HCT116 (cell line): ENCODE measurements around the gene OR2V2. TPM values are rescaled to one million over a fixed set of nuclear protein-coding genes. Genes with fewer than 3 reads are reported as not detected.
"Not testable (repeated sequence)": the region's sequence is repeated elsewhere in the genome, so short reads cannot be mapped to it uniquely, and the experiment has no call there.

Source experiments
- ATAC-seq: fragments of 200-7000 bp; cut with Tn5 transposase; 2 replicates; pipeline ENCODE4 v1.9.1; 2020; ENCODE audit warnings: mild to moderate bottlenecking, moderate library complexity
- BruUV-seq: library from RNA; stranded (reverse); fragments of 400-500 nt; replicated peaks from 2 replicates; lab custom pipeline; 2021; lab: Mats Ljungman, UMichigan
- CTCF ChIA-PET: fragments of 300-600 bp; sonication (Branson Sonifier 250); formaldehyde crosslinking; loops from one replicate; lab custom pipeline; 2021; ENCODE audit warnings: antibody characterized with exemption; lab: Charles Lee
- POLR2A ChIA-PET: fragments of 300-600, 350-600 bp; sonication (Branson Sonifier 250); formaldehyde crosslinking; loops from one replicate; lab custom pipeline; 2021; ENCODE audit warnings: antibody characterized with exemption; lab: Charles Lee
- RAD21 ChIA-PET, 2 experiments: fragments of 300-600 bp; sonication (Branson Sonifier 250); formaldehyde crosslinking; loops; one replicate each; lab custom pipeline; 2023; ENCODE audit warnings: low total read pairs in 2 of 2; ENCODE audit not compliant: uncharacterized antibody in 2 of 2, unreplicated experiment in 2 of 2, low non-redundant PET in 1 of 2; lab: Charles Lee
- DNase-seq: peaks from one replicate; pipeline ENCODE4 v3.0.0-alpha.2; 2010; ENCODE audit warnings: low read depth, low spot score
- H2AFZ ChIP-seq: fragments of 200-600 bp; shearing (Covaris generic), sonication (generic); 2 replicates; pipeline ENCODE4 v1.6.1; 2017; ENCODE audit warnings: low read depth, mixed run types, mixed read lengths, antibody characterized with exemption, low read length; ENCODE audit not compliant: poor library complexity, severe bottlenecking
- H3K27ac ChIP-seq: 2 replicates; pipeline ENCODE4 v1.5.1; 2012; ENCODE audit warnings: low read depth, low read length
- H3K27me3 ChIP-seq: fragments of 200-600 bp; sonication (generic); 2 replicates; pipeline ENCODE4 v1.6.1; 2016; ENCODE audit warnings: mixed run types, low read length, mixed read lengths; ENCODE audit not compliant: insufficient read depth
- H3K36me3 ChIP-seq, 2 experiments: fragments of 200-500 bp in 1 of 2; fragments of 200-600 bp in 1 of 2; sonication (Bioruptor generic) in 1 of 2; sonication (generic) in 1 of 2; 2 replicates each; pipeline versions ENCODE4 v1.5.1 to v1.6.1; 2014 to 2016; ENCODE audit warnings: low read length in 2 of 2, inconsistent platforms in 1 of 2, mixed read lengths in 1 of 2, mixed run types in 1 of 2; ENCODE audit not compliant: insufficient read depth in 2 of 2, control insufficient read depth in 1 of 2
- H3K4me1 ChIP-seq, 2 experiments: fragments of 200-600 bp in 1 of 2; sonication (generic) in 1 of 2; 2 replicates each; pipeline versions ENCODE4 v1.5.1 to v1.6.1; 2012 to 2017; ENCODE audit warnings: low read length in 2 of 2, inconsistent platforms in 1 of 2, mild to moderate bottlenecking in 1 of 2, mixed read lengths in 1 of 2, mixed run types in 1 of 2, moderate library complexity in 1 of 2; ENCODE audit not compliant: insufficient read depth in 2 of 2, control insufficient read depth in 1 of 2
- H3K4me2 ChIP-seq: fragments of 200-600 bp; sonication (generic); 2 replicates; pipeline ENCODE4 v1.6.1; 2017; ENCODE audit warnings: mixed run types, low read length, mixed read lengths
- H3K4me3 ChIP-seq, 2 experiments: fragments of 200-600 bp in 1 of 2; sonication (generic) in 1 of 2; replicated peaks in 1 of 2; 2 replicates each; pipeline ENCODE4 v1.5.1; 2011 to 2016; ENCODE audit warnings: low read length in 2 of 2, control low read depth in 1 of 2, low read depth in 1 of 2, mild to moderate bottlenecking in 1 of 2, mixed read lengths in 1 of 2, mixed run types in 1 of 2
- H3K79me2 ChIP-seq: fragments of 200-600 bp; sonication (generic); 2 replicates; pipeline ENCODE4 v1.6.1; 2017; ENCODE audit warnings: mild to moderate bottlenecking, mixed run types, low read length, moderate library complexity, mixed read lengths; ENCODE audit not compliant: insufficient read depth
- H3K9ac ChIP-seq: fragments of 200-600 bp; sonication (generic); 2 replicates; pipeline ENCODE4 v1.6.1; 2016; ENCODE audit warnings: low read length, mixed read lengths
- H3K9me2 ChIP-seq: fragments of 200-600 bp; sonication (generic), shearing (Covaris generic); 2 replicates; pipeline ENCODE4 v1.6.1; 2017; ENCODE audit warnings: mixed run types, mild to moderate bottlenecking, moderate library complexity; ENCODE audit not compliant: insufficient read depth
- H3K9me3 ChIP-seq, 2 experiments: fragments of 200-500 bp in 1 of 2; fragments of 200-600 bp in 1 of 2; sonication (Bioruptor generic) in 1 of 2; sonication (generic) in 1 of 2; 2 replicates each; pipeline ENCODE4 v1.6.1; 2014 to 2017; ENCODE audit warnings: low read length in 2 of 2, mixed read lengths in 2 of 2, inconsistent platforms in 1 of 2, low read depth in 1 of 2, mild to moderate bottlenecking in 1 of 2, mixed run types in 1 of 2, moderate library complexity in 1 of 2; ENCODE audit not compliant: control insufficient read depth in 1 of 2, insufficient read depth in 1 of 2
- H4K20me1 ChIP-seq: fragments of 200-600 bp; sonication (generic), shearing (Covaris generic); 2 replicates; pipeline ENCODE4 v1.6.1; 2017; ENCODE audit warnings: mixed run types, mild to moderate bottlenecking, moderate library complexity; ENCODE audit not compliant: insufficient read depth
- CEBPB ChIP-seq: IDR thresholded peaks from 2 replicates; pipeline ENCODE4 v1.6.1; 2012; ENCODE audit warnings: low read depth
- EGR1 ChIP-seq: IDR thresholded peaks from 2 replicates; pipeline ENCODE4 v1.6.1; 2012; ENCODE audit warnings: low read depth
- POLR2AphosphoS5 ChIP-seq: IDR thresholded peaks from 2 replicates; pipeline ENCODE4 v1.6.1; 2011; ENCODE audit warnings: mild to moderate bottlenecking, low read depth, low read length, moderate library complexity
- SRF ChIP-seq: IDR thresholded peaks from 2 replicates; pipeline ENCODE4 v1.6.1; 2012; ENCODE audit warnings: low read depth
- intact Hi-C: fragments of 100-400 bp; cut with micrococcal nuclease; formaldehyde crosslinking; loops from 2 replicates; pipeline ENCODE4 v1.10.0; 2022
- total RNA-seq: library from RNA; stranded (reverse); gene quantifications from one replicate; pipeline ENCODE4 v1.2.1, GENCODE V29; 2021; ENCODE audit not compliant: unreplicated experiment

OR2V2 gene
- total RNA-seq, 1 experiment from 2014 or later: not detected

GRCh38 chr5:181111010-181111409 lies 36.4 kb upstream of the OR2V2 start:
- Histone ChIP-seq H3K27me3 (no peaks in the 10 kb centered on the region), H3K79me2 (no peaks in the 10 kb centered on the region), H3K4me3 (no peak overlapping the region), H3K36me3 (no peaks in the 10 kb centered on the region), H3K9me2 (no peaks in the 10 kb centered on the region), H3K4me1 (no peaks in the 10 kb centered on the region), H2AFZ (no peak overlapping the region), H3K9ac (no peak overlapping the region), H3K27ac (no peak overlapping the region), H3K9me3 (no peaks in the 10 kb centered on the region), H3K4me2 (no peak overlapping the region), H4K20me1 (no peaks in the 10 kb centered on the region)
- intact Hi-C loops: no loop called here
- POLR2A ChIA-PET: no interaction called here
- CTCF ChIA-PET: no interaction called here
- RAD21 ChIA-PET: no interaction called here
- TF ChIP-seq SRF: no peak
- no TSS peak for BruUV-seq
- DNase-seq (no peak), ATAC-seq (no peak)

- Histone ChIP-seq H3K9me3 (no peaks in the 10 kb centered on the region), H3K9ac (no peak overlapping the region), H3K79me2 (no peaks in the 10 kb centered on the region), H4K20me1 (no peaks in the 10 kb centered on the region), H3K4me1 (no peaks in the 10 kb centered on the region), H3K27me3 (no peaks in the 10 kb centered on the region), H2AFZ (no peak overlapping the region), H3K36me3 (no peaks in the 10 kb centered on the region), H3K9me2 (no peaks in the 10 kb centered on the region), H3K4me2 (no peak overlapping the region), H3K27ac (no peak overlapping the region), H3K4me3 (no peak overlapping the region)
- BruUV-seq: no TSS peak
- ChIA-PET RAD21 (no interaction called here), CTCF (no interaction called here), POLR2A (no interaction called here)
- ATAC-seq (no peak), DNase-seq (no peak)
- no peak for TF ChIP-seq POLR2AphosphoS5
- TF ChIP-seq CEBPB: no peak
- no peak for TF ChIP-seq EGR1
- intact Hi-C loops: no loop called here
Observed at GRCh38 chr5:181112476-181112875, 34.9 kb upstream of the OR2V2 start.

GRCh38 chr5:181113572-181113971 lies 33.8 kb upstream of the OR2V2 start:
- ATAC-seq, H3K9me3 ChIP-seq, H3K4me2 ChIP-seq, POLR2A ChIA-PET, H3K36me3 ChIP-seq, H4K20me1 ChIP-seq, H3K27me3 ChIP-seq, H3K4me1 ChIP-seq, RAD21 ChIA-PET, H3K9me2 ChIP-seq, BruUV-seq, H3K9ac ChIP-seq, H3K27ac ChIP-seq, intact Hi-C loops, CTCF ChIA-PET, H3K4me3 ChIP-seq, H2AFZ ChIP-seq, DNase-seq, H3K79me2 ChIP-seq: not testable (repeated sequence)
